Spleen (tissue), 11 donors: ENCODE results near the gene TAF1B. TPM values are rescaled to one million over a fixed set of nuclear protein-coding genes. Genes with fewer than 3 reads are reported as not detected.

Experiments
- DNase-seq: peaks from one replicate; pipeline ENCODE4 v3.0.0-alpha.2; 2020
- H3K27ac ChIP-seq, 8 donors: fragments of 200-600 bp; sonication (generic) in 7 of 8; 1 replicate in 4 of 8; 2 replicates in 4 of 8; pipeline versions ENCODE4 v1.5.0 to v1.8.0; 2016 to 2021; ENCODE audit warnings: inconsistent platforms in 4 of 8, mild to moderate bottlenecking in 4 of 8, moderate library complexity in 1 of 8
- H3K27me3 ChIP-seq, 7 donors: fragments of 200-600 bp; sonication (generic) in 6 of 7; replicated peaks in 1 of 7; 1 replicate in 4 of 7; 2 replicates in 3 of 7; pipeline versions ENCODE4 v1.5.0 to v1.8.0; 2016 to 2021; ENCODE audit warnings: inconsistent platforms in 3 of 7, mild to moderate bottlenecking in 1 of 7
- H3K36me3 ChIP-seq, 6 donors: fragments of 200-600 bp; sonication (generic) in 5 of 6; 1 replicate in 4 of 6; 2 replicates in 2 of 6; pipeline versions ENCODE4 v1.5.0 to v1.8.0; 2016 to 2021; ENCODE audit warnings: inconsistent platforms in 2 of 6
- H3K4me1 ChIP-seq, 6 donors: fragments of 200-600 bp; sonication (generic) in 5 of 6; 1 replicate in 3 of 6; 2 replicates in 3 of 6; pipeline versions ENCODE4 v1.5.0 to v1.8.0; 2016 to 2021; ENCODE audit warnings: inconsistent platforms in 3 of 6
- H3K4me3 ChIP-seq, 8 donors: fragments of 200-600 bp; sonication (generic) in 7 of 8; 1 replicate in 4 of 8; 2 replicates in 4 of 8; pipeline versions ENCODE4 v1.5.0 to v1.8.0; 2016 to 2021; ENCODE audit warnings: inconsistent platforms in 4 of 8, mild to moderate bottlenecking in 4 of 8, moderate library complexity in 2 of 8
- H3K9me3 ChIP-seq, 8 donors: fragments of 200-600 bp; sonication (generic) in 7 of 8; 1 replicate in 4 of 8; 2 replicates in 4 of 8; pipeline versions ENCODE4 v1.5.0 to v1.8.0; 2016 to 2021; ENCODE audit warnings: inconsistent platforms in 4 of 8
- CTCF ChIP-seq, 11 experiments: fragments of 200-600 bp in 7 of 11; fragments of 450-650 bp in 4 of 11; sonication (generic) in 4 of 11; IDR thresholded peaks in 8 of 11; conservative IDR thresholded peaks in 3 of 11; 1 replicate in 7 of 11; 2 replicates in 4 of 11; pipeline versions ENCODE4 v1.4.0 to v1.8.0; 2016 to 2021; ENCODE audit warnings: antibody characterized with exemption in 11 of 11, inconsistent platforms in 4 of 11, mild to moderate bottlenecking in 1 of 11
- POLR2A ChIP-seq, 3 donors: fragments of 450-650 bp; IDR thresholded peaks; one replicate each; pipeline ENCODE4 v1.5.1; 2017; ENCODE audit warnings: antibody characterized with exemption in 3 of 3, mild to moderate bottlenecking in 1 of 3
- POLR2AphosphoS5 ChIP-seq, 3 donors: sonication (generic); formaldehyde crosslinking; IDR thresholded peaks; one replicate each; pipeline ENCODE4 v1.5.1; 2017; ENCODE audit warnings: antibody characterized with exemption in 3 of 3
- WGBS, 5 donors: extraction: QIAGEN DNeasy Blood & Tissue Kit in 3 of 5; methylation state at CpG; one replicate each; pipeline versions ENCODE4 v1.1.5 to v1.1.7; 2013 to 2018; 5-methylcytosine and 5-hydroxymethylcytosine counted together
- intact Hi-C: fragments of 100-400 bp; cut with DNase I; formaldehyde crosslinking; loops from one replicate; pipeline ENCODE4 v1.15.0; 2023; ENCODE audit warnings: low total_unique reads
- polyA plus RNA-seq, 3 donors: library from polyadenylated mRNA; stranded (reverse); fragments of 200-250 nt; gene quantifications; one replicate each; pipeline ENCODE4 v1.2.1, GENCODE V29; 2013
- total RNA-seq, 7 donors: library from RNA; depleted of rRNA in 3 of 7; stranded (reverse); fragments of >200 nt in 3 of 7; fragmentation: NEBNext Ultra II Directional in 4 of 7; extraction: Animal tissue kit (Norgen Biotek cat#: 25700) in 4 of 7; gene quantifications; one replicate each; pipeline versions ENCODE4 v1.1.0 to v1.2.1, GENCODE V29; 2016 to 2021
- donor health status: healthy with polysubstance abuse.
- donor health status: DM: no; HTN: no; CAD: no; lungs with moderate emphysema.
- donor health status: DM: no; HTN: no; CAD: no.
- donor health status: Bipolar disorder and iron deficiency.
- donor health status: healthy.
- donor health status: DM: no; HTN: no; CAD: no.
- donor health status: DM: yes; HTN: yes; CAD: no.

TAF1B gene
- total and polyA plus RNA-seq, 10 donors: 3.8 to 26.5 (median 16.7) TPM

GRCh38 chr2:9796056-9797010 lies 46.9 kb upstream of the TAF1B start:
- Histone ChIP-seq H3K4me1 (peaks cover 8 to 65% (median 32%) of the 10 kb centered on the region in 6 donors), H3K27ac (peak overlapping the region in 2 of 8 donors; percentile 14 to 72), H3K4me3 (no peak overlapping the region), H3K9me3 (no peaks in the 10 kb centered on the region), H3K27me3 (peaks cover 0 to 4% (median 0%) of the 10 kb centered on the region in 7 donors), H3K36me3 (no peaks in the 10 kb centered on the region)
- DNase-seq: peak; percentile 64
- WGBS, 5 donors: 65 to 85% (median 75%) methylated on average over 10 to 13 of the region's 13 CpGs
- no peak for TF ChIP-seq CTCF (IDR thresholded peaks at IDR 0.05 in 8 of 11, conservative IDR thresholded peaks at IDR 0.05 in 3 of 11)
- intact Hi-C loops: no loop called here

DNA sequence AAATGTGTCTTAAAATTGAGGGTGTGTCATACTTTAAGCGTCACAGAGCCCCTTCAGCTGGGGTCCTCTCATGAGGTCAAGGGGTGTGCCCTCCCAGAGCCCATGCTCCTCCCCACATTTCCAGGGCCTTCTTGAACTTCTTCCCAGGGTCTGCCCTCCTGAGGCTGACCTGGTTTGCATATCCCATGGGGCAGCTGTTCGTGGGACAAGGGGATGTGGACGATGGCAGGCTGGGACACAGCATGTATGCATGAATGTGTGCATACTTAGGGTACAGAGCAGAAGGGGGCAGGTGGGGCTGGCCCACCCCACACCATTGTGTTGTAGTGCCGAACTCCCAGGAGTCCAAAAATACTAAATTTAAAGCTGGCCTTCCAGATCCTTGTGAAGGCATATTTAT lies 46.2 kb upstream of the TAF1B start:
- 72 to 87% (median 84%) methylated on average over 4 of the region's 4 CpGs for WGBS, 5 donors
- peak; percentile 57 for DNase-seq
- intact Hi-C loops: no loop called here

GRCh38 chr2:9797681-9798556 lies 45.4 kb upstream of the TAF1B start:
- Histone ChIP-seq H3K4me1 (peaks cover 8 to 61% (median 27%) of the 10 kb centered on the region in 6 donors), H3K27me3 (peaks cover 0 to 4% (median 0%) of the 10 kb centered on the region in 7 donors), H3K9me3 (no peaks in the 10 kb centered on the region), H3K36me3 (no peaks in the 10 kb centered on the region), H3K4me3 (no peak overlapping the region), H3K27ac (peak overlapping the region in 1 of 8 donors; percentile 72)
- intact Hi-C loops: no loop called here
- 75 to 87% (median 80%) methylated on average over 15 to 18 of the region's 18 CpGs for WGBS, 5 donors
- DNase-seq: peak; percentile 71
- TF ChIP-seq CTCF (IDR thresholded peaks at IDR 0.05 in 8 of 11, conservative IDR thresholded peaks at IDR 0.05 in 3 of 11) (no peak), POLR2AphosphoS5 (IDR thresholded peaks at IDR 0.05) (no peak), POLR2A (IDR thresholded peaks at IDR 0.05) (no peak)

More for the DNA sequence above, 46.2 kb upstream of the TAF1B start:
- H3K27ac ChIP-seq: peak overlapping the region in 2 of 8 donors; percentile 14 to 72
- H3K4me3 ChIP-seq: no peak overlapping the region
- H3K4me1 ChIP-seq: peaks cover 8 to 68% (median 33%) of the 10 kb centered on the region in 6 donors
- H3K27me3 ChIP-seq: peaks cover 0 to 4% (median 0%) of the 10 kb centered on the region in 7 donors
- TF ChIP-seq POLR2AphosphoS5 (IDR thresholded peaks at IDR 0.05) (no peak), CTCF (IDR thresholded peaks at IDR 0.05 in 8 of 11, conservative IDR thresholded peaks at IDR 0.05 in 3 of 11) (no peak), POLR2A (IDR thresholded peaks at IDR 0.05) (no peak)
- H3K9me3 ChIP-seq: no peaks in the 10 kb centered on the region
- no peaks in the 10 kb centered on the region for H3K36me3 ChIP-seq
